Measurements from ENCODE around the gene MID1.

DNA sequence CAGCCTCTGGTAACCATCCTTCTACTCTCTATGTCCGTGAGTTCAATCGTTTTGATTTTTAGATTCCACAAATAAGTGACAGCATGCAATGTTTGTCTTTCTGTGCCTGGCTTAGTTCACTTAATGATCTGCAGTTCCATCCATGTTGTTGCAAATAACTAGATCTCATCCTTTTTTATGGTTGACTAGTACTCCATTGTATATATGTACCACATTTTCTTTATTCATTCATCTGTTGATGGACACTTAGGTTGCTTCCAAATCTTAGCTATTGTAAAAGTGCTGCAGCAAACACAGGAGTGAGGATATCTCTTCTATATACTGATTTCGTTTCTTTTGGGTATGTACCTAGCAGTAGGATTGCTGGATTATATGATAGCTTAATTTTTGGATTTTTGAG lies 140.9 kb downstream of the MID1 start:
- TF ChIP-seq CTCF (IDR thresholded peaks at IDR 0.05) (no peak), POLR2A (IDR thresholded peaks at IDR 0.05) (no peak), EP300 (IDR thresholded peaks at IDR 0.05) (no peak)

Measured in tibial nerve (tissue), 4 donors.